Femur (tissue), 1 donor: Measurements from ENCODE around the gene NCOA3.

Experiments used
- DNase-seq: peaks from one replicate; pipeline ENCODE4 v3.0.0-alpha.2; 2017

NCOA3 gene

DNA sequence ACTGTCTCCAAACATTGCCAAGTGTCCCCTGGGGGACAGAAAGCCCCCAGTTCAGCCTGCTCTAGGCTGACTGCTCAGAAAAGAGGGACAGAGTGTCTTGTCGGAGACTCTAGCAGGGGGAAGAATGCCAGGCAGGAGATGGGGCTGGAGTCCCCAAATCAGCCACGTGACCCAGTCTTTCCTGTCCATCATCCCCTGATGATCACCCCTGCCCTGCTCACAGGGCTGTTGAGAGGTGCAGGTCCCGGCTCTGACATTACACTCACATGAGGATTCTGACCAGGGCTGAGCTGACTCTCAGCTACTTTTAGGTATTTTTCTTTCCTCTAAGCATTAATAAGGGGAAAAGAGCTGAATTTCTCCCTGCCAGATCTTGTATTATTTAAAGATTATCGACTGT lies 167.8 kb downstream of the NCOA3 start:
- no peak for DNase-seq

DNA sequence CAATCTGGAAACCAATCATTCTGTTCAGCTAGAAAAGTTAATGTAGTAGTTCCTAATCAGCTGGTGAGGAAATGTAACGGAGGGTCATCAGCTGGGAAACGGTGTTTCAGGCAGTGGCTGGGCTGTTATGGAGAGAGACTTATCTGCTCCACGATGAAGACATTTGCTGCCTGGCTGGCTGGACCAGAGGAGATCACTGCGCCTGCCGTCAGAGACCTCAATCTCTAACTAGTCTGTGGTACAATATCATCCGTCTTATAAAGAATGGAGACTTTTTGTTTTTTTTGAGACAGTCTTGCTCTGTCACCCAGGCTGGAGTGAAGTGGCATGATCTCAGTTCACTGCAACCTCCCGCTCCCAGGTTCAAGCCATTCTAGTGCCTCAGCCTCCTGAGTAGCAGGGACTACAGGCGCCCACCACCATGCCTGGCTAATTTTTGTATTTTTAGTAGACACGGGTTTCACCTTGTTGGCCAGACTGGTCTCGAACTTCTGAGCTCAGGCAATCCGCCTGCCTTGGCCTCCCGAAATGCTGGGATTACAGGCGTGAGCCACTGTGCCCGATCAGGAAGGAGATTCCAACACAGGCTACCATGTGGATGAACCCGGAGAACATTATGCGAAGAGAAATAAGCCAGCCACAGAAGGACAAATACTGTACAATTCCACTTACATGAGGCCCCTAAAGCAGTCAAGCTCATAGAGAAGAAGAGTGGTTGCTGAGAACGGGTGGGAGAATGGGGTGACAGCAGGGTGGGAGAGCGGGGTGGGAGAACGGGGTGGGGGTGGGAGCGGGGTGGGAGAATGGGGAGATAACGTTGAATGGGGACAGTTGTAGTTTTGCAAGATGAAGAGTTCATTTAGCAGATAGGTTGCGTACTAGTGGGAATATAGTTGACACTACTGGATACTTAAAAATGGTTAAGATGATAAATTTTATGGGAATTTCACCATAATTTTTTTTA lies 168.5 kb downstream of the NCOA3 start:
- DNase-seq = no peak

DNA sequence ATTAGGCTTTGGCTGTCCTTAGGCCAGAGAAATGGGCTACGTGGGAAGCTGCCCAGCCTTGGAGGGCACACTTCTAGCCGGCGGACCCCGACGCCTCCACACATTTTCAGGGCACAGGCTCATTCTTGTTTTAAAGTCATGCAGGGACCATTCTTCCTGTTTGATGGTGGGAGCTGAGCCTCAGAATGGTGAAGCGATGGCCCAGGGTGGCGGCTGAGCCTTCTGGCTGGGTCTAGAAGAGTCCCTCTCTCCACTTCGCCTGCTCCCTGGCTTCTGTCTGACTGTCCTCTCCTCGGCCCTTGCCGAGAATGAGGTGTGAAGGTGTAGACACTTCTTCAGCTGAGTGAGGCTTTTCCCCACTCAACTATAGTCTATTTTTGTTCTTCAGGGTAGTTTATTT lies 169.2 kb downstream of the NCOA3 start:
- DNase-seq = no peak

DNA sequence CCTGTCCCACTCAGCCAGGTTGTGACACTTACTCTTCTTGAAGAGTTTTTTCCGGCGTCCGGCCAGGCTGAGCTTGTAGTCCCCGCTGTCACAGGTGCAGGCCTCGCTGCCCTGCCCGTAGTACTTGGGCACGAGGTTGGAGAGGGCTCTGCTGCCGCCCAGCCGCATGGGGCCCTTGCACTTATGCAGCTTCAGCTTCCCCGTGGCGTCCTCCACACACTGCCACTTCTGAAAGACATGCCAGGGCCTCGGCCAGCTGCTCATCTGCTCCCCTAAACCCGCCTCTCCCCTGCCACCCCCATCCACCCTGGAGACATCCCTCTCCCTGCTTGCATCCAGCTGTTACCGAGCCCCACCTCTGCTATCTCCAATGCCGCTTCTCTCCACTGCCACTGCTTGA lies 170.5 kb downstream of the NCOA3 start:
- DNase-seq = no peak

DNA sequence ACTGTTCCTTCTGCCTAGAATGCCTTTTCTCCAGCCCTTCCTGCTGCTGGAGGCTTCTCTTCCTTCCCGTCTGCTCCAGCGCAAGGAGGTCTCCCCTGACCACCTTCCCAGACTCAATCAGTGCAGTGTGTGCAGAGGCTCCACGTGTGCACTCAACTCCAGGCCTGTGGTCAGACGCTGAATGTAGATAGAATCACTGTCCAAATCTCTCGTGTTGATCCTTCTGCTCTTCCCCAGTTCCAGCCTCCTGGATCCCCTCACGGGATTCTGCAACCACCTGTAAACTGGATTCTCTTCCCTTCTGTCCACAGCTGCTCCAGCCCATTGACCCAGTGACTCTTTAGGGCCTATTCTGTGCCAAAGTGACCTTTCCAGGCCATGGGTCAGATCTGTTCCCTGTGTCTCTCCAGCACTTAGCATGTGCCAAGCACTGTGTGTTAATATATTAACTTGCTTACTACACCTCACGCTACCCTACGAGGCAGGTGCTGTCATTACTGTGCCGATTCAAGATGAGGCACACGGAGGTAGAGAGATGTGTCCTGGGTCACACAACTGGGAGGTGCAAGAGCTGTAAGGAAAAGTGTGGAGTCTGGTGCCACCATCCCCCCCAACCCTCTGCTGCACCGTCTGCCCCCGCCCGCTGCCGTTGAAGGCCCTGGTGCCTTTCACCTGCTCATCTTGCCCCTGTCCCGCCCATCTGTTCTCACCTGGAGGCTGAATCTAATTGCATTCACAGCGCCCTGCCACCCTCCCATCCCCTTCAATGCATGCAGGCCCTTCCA lies 171.4 kb downstream of the NCOA3 start:
- DNase-seq = no peak

DNA sequence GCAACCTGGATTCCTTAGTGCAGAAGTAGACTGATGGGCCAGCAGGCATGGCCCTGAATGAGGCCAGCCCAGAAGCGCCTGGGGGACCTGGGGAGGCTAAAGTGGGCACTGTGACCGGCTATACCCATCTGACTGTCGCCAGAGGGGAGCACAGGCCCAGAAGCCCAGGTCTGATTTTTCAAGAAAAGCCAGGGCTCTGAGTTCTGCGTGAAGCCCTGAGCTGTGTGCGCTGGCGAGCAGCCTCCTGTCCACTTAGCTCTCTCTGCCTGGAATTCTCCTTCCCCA lies 171.9 kb downstream of the NCOA3 start:
- no peak for DNase-seq

GRCh38 chr20:47674145-47674544 lies 172.5 kb downstream of the NCOA3 start:
- no peak for DNase-seq

DNA sequence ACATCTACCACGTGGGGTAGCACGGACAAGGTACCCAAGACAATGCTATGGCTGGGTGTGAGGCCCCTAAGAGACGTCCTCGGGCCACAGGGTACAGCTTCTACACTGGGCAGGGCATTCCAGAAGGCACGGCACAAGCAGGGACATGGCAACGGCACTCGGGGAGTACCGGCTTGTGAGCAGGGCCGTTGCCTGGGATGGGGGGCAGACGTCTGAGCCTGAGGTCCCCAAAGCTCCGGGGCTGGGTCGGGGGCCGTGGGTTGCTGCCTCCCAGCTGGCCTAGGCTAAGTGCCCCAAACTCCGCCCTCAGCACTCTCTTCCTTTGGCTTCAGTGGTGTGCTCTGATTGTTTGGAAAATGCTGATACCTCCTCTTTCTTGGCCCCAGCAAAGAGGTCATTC lies 173.0 kb downstream of the NCOA3 start:
- DNase-seq = no peak

GRCh38 chr20:47675190-47676142 lies 173.8 kb downstream of the NCOA3 start:
- no peak for DNase-seq

GRCh38 chr20:47676219-47676721 lies 174.6 kb downstream of the NCOA3 start:
- DNase-seq = no peak

DNA sequence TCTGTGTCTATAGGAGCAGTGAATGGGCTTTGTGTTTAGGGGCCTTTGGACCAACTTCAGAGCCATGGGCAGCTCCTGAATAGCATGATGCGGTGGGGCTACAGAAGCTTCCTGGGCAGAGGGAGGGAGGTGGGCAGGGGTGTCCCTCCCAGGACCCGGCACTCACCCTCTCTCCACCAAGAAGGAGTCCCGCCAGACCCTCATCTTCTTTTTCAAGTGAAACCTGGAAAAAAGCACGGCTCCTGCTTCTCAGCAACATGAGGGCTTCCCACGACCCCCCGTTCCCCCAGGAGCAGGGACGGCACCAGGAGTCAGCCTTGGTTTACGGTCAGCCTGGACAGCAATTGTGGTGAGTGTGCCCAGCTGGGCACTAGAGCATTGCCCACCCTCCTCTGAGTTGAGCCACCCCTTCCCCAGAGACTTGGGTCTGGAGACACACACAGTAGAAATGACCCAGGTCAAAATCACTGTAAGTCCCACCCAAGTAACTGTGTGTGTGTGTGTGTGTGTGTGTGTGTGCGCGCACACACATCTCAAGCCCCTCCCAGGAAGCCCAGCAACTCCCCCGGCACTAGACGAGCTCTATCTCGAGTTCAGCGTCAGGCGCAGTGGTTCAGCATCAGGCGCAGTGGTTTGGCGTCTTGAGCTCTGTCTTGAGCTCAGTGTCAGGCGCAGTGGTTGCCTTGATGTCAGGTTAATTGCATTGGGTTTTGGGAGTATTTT lies 175.4 kb downstream of the NCOA3 start:
- DNase-seq = no peak

DNA sequence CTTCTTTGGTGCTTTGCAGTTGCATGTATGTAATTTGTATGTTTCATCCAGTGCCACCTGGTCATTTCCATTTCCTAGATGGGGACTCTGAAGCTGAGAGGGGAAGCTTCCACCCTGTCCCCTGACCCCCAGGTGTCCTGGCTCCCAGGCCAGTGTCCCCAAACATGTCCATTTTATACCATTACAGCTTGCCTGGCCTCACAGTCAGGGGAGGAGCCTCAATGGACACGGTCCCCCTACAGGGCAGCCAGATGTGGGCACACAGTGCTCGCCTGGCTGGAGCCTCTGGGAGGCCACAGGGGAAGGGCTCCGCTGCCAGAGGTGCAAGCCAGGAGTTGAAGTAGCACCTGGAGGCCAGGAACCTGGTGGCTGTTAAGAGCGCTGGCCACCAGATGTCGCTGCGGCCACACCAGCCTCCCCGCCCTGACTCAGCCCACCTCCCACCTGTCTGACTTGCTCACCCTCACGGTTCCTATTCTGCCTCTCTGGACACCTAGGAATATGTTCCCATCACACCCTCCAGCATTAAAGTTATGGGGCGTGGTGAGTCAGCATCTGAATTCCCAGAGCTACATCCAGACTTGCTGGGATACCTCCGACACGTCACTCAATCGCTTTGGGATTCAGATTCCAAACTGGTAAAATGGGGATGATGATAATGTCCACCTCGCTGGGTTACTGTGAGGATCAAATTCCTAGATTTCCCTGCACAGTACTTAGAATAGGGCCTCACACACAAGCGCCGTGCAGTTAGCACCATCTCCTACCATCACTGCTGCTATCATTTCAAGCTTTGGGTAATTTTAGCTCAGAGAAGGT lies 176.2 kb downstream of the NCOA3 start:
- peak; percentile 66 for DNase-seq

GRCh38 chr20:47678536-47678935 lies 176.8 kb downstream of the NCOA3 start:
- DNase-seq = no peak

GRCh38 chr20:47679462-47679861 lies 177.8 kb downstream of the NCOA3 start:
- no peak for DNase-seq

GRCh38 chr20:47680804-47681529 lies 179.3 kb downstream of the NCOA3 start:
- DNase-seq = no peak

DNA sequence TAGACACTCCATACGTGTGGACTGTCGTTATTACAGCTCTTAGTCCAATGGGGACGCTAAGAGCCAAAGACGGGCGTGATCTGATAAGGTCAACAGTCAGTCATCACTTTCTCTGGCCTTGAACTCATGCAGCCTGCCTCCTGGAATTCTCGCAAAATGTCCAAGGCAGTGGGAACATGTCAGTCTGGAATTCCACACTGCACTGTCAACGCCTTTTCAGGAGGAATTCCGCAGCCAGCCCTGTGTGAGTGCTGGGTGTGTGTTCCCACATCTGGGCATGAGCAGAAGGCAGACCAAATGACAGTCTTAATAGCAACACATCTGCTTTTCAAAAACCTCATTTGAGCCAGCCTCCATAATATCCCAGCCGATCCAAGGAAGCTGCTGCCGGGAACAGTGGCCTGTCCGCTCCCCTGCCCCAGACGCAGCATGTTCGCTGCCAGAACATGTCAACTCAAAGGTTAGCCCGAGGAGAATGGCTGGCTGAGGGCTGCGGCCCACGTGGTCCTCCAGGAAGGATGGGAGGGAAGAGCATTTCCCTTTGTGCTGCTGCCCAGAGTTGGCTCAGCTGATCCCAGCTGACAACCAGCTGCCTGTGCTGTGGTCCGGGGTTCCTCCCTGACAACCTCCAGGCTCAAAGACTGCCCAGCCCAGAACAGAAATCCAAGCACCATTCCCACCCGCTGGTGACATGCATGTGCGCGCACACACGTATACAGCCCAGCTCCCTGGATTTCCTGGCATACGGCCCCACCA lies 180.5 kb downstream of the NCOA3 start:
- DNase-seq = peak; percentile 81

DNA sequence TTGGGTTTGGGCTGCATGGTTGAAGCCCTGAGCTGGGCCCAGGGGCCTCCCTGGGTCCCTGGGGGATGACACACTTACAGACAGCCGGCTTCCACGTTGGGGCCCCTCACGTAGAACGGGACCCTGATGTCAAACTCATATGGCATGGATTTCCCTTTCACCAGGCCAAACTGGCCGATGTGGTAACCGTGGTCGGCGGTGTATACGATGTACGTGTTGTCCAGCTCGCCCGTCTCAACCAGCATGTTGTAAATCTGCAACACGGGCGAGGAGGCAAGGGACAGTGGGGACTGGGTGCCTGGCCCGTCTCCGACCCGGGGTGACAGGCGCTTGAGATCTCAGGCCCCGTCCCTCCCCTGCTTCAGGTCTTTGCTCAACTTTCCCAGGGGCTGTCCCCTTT lies 181.2 kb downstream of the NCOA3 start:
- DNase-seq = no peak

- DNase-seq = no peak
These were observed 182.8 kb downstream of the NCOA3 start for GRCh38 chr20:47684306-47685080.

DNA sequence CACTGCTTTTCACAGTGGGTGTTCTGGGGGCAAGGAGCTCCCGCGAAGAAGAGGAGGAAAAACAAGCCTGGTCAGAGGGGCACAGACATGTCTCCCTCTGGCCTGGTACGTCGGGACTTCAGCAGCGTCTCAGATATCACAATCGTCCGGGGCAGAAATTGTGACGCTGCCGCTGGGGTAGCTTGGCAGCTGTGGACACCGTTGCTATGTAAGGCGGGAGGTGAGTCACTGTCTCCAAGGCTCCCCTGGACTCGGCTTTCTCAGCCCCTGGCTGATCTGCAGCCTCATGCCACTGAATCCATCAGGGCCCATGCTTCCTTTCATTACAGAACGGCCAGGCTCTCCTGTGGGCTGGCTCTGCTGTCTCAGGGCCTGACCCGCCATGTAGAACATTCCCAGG lies 184.9 kb downstream of the NCOA3 start:
- peak; percentile 80 for DNase-seq
